Fibroblast of skin of left quadriceps (primary cell): ENCODE data around the gene GJC2.

Experiments
- DNase-seq, 2 experiments: peaks; one replicate each; pipeline ENCODE4 v3.0.0-alpha.2; 2013; ENCODE audit warnings: low read depth in 2 of 2

Gene GJC2

DNA sequence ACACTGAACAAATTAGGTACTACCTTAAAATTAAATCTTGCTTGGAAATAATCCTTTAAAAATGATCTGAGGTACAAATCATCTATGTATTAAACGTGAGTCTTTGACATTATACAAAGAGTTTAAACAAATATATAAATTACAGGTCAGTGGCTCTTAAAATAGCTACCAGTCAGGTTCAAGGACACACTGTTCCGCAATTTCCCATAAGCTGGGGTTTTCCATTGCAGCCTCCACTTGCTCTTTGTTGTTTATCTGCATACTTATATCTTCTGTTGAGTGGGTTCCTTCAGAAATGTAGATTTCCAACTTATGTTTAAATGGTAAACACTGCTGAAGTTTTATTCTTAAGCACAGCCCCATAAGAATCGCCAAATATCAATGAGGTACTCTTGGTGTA, 34.9 kb upstream of the GJC2 start:
- DNase-seq: no peak

DNA sequence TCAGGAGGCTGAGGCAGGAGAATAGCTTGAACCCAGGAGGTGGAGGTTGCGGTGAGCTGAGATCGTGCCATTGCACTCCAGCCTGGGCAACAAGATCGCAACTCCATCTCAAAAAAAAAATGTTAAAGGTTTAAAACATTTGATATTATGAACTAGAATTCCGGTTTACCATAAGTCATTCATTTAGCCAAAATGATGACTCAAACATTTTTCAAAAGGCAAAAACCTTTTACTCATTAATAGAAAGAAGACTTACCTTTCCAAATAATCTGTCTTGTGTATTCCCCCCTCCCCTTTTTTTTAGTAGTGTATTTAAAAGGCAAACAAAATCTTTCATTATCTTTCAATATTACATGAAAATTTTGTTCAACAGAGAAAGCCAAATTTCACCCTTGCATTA, 32.4 kb upstream of the GJC2 start:
- no peak for DNase-seq

DNA sequence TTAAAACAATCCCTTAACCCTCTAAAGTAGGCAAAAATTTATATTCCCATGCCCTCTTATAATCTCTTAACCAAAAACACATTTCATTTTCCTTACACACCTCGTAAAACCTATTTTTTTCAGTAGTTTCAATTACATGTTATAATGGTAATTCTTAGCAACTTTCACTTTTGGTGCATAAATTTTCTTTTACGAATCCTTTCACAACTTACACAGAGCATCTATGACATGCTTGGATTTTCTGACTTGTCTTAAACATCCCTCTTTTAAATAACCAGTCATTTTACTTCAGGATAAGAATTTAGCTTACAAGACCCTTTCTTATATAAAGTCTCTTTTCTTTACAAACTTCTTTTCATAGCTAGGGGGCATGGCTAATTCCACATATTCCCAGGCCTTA, 31.7 kb upstream of the GJC2 start:
- DNase-seq: no peak

DNA sequence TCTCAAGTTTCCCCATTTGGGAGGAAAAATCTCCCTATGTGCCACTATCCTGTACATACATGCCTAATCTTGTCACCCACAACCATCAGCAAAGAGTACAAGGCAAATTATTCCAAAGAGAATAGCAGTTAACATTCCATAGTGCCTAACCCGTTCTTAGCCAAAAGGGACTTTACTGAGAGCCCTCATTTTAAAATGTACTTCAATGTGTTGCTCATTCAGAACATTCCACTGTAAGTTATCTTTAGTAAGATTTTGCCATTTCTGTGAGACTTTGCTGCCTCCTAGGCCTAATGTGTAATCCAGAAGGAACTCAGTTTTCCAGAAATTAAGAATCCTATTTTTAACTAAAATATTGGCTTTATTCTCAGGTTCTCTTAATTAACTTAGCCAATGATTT, 29.4 kb upstream of the GJC2 start:
- DNase-seq: no peak

DNA sequence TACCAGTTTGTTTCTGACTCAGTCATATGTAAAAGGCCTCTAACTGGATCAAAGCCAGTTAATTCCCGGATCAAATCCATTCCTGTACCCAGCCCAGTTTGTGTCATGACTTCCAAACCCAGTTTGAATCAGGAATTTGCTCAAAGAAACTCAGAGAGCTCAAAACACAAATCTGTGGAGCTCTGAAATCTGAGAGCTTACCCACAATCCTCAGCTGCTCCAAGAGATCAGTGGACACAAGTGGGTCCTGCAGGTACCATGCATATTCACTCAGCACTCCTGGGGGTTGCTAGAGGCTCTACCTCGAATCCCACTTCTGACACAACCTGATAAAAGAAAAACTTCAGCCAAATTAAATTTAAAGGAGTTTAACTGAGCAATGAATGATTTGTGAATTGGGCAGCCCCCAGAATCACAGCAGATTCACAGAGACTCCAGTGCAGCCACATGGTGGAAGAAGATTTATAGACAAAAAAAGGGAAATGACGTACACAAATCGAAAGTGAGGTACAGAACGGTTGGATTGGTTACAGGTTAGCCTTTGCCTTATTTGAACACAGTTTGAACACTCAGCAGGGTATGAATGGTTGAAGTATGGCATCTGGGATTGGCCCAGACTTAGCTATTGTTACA, 28.8 kb upstream of the GJC2 start:
- DNase-seq: no peak

DNA sequence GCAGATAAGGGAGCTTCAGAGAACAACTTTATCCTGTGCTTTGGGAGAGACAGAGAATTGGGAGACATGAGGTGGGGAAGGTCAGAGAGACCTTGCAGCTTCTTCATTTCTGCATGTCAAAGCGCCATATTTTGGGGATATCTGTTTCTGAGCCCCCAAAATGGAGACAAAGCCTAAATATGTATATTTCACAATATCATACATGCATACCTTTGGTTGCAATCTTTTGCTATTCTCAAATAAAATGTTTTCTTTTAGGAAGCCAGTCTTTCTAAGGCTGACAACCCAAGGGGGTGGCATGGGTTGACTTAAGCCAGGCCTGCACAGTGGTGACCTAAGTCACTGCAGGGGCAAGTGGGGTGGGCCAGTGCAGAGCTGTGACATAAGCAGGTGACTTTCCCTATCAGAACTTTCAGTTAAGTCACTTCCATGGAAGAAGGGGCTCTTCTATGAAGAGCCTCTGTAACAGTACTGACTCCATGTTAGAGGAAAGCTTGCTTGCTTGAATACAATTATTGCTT, 26.7 kb upstream of the GJC2 start:
- DNase-seq: no peak

DNA sequence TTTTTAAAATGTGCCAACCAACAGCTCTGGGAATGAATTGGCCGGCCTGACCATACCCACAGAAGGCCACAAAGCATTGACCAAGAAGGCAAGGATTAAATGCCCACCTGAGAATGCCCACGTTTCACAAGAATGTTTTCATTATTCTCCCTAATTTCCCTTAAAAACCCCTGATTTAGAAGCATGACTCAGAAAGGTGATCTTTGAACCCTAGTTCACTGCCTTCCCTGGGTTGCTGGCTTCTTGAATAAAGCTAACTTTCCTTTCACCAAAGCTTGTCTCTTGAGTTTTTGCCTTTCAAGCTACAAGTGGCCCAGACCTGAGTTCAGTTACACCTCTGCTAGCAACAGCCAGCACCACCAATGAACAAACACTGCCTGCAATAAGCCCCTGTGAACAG, 26.2 kb upstream of the GJC2 start:
- no peak for DNase-seq

DNA sequence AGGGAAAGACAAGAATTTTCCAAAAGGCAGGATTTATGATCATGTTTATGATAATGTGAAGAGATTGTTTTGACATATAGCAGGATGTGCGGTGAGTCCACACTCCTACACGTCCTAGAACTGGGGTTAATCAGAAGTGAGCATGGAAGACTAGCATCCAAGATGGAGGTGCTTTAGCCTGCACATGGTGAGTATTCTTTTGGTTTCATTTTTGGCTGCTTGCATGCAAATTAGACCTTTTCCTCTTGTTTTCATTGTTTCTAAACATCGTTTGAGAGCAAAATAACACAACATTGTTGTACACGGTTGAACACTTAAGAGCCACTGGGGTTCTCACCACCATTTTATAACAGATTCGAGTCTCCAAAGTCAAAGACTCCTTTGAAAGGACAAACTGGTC, 24.5 kb upstream of the GJC2 start:
- DNase-seq: no peak

DNA sequence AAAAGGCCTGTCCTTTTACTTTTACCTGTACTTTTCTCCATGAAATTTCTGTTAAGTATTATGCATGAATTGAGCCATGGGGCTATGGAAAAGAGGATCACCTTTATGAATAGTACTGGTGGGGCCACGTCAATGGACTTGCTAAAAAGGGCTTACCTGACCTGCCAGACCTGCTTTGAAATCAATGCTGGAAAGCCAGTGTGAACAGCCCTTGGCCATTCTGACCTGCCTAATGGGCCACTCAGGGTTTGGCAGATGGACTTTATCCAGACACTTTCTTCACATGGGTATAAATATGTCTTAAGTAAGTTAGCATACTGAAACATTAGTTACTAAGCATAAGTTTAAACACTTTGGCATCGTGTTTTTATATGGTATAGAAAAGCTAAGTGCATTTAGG, 18.0 kb upstream of the GJC2 start:
- DNase-seq: no peak

DNA sequence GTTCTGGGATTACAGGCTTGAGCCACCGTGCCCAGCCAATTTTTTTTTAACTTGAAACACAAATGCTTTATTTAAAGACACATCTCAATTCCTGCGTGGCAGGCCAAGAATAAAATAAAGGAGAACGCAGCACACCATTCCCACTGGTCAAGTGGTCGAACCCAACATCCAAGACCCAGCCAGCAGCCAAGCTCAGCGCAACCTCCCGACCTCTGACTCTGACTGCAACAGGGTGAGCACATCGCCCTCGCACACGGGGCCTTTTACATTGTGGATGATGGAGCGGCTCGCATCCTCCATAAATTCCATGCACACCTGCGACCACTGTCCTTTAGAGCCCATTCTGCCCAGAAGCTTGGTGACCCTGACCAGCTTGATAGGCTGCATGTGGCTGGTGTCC, 15.1 kb upstream of the GJC2 start:
- no peak for DNase-seq

DNA sequence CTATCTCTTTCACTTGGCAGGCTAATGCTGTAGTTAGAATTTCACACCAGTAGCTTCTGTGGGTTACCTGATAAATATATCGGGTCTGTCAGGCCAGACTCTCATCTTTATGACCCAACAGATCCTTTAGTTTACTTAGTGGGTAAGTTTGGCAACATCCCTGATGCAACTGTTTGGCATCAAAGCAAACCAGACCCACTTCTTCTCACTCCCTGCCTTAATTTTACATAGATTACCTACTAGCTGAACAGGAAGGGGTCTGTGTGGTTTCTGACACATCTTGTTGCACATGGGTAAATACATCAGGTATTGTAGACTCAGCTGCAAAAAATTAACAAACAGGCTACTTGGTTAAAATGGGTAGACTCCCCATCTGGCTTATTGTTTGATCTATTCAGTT, 12.8 kb upstream of the GJC2 start:
- DNase-seq: no peak

DNA sequence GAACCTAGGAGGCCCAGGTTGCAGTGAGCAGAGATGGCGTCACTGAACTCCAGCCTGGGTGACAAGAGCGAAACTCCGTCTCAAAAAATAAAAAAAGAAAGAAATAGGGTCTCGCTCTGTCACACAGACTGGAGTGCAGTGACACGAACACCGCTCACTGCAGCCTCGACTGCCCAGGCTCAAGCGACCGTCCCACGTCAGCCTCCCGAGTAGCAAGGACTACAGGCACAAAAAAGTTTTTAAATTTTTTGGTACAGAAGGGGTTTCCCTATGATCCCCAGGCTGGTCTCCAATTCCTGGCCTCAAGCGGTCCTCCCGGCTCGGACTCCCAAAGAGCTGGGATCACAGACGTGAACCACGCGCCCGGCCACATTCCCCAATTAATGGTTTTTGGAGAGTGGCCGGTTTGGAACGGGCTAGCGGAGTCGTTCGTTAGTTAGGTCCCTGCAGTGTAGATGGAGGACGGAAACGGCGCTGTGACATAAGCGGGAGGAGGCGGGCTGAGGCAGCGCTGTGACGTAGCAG, 10.3 kb upstream of the GJC2 start:
- no peak for DNase-seq

DNA sequence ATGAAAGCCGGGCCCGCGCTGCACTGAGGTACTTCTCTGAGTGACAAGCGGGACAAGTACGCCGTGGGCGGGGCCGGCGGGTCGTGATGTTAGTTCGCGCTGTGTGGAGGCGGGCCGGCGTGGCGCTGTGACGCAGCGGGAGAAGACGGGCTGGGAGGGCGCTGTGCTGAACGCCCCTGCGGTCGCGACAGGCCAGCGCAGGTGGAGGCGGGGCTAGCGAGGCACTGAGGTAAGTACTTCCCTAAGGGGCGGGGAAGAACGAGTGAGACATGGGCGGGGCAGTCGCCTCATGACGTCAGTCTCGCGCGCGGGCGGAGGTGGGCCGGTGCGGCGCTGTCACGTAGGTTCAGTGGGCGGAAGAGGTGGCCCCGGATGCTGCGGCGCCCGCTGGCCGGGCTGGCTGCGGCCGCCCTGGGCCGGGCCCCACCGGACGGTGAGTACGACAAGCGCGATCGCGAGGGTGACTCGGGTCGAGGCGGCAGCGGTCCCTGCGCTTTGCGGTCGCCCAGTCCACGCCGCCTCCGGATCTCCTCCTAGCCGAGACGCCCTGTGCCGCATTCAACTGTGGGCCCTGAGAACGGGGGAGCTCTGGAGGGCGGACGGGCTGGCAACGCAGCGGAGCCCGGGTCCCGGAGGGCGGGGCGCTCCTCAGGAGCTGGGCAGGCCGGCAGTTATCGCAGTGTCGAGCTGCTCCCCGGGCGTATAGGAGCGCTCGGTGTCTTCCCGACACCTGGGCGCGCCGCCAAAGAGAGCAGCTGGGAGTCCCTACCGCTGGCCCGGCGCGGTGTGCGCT, 9.6 kb upstream of the GJC2 start, which contains the start of gene GUK1:
Gene GUK1 (plus strand): TSS at position 349 of the 793 bp plus-strand sequence. CDS start 24 bp downstream, at position 373.
- DNase-seq: peak; percentile 98

DNA sequence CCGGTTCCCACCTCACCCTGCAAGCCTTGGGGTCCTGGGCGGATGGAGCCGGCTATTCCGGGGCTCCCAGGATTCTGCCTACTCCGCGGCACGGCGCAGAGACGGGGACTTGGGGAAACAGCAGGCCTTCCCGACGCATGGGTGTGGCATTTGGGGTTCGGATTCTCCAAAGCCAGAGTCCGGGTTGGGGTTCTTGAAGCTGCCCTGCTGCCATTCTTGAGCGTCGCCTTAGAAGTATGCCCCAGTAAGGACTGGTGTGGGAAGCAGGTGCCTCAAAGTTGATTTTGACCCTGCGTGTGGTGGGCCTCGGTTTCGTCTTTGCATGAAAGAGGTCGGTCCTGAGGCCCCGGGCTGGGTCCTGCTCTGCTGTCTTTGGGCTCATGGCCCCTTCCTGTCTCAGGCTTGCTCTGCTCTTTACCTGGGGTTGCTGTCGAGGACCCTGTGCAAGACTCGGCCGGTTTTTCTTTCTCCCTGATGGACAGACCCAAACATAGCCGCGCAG, 9.0 kb upstream of the GJC2 start:
- no peak for DNase-seq

DNA sequence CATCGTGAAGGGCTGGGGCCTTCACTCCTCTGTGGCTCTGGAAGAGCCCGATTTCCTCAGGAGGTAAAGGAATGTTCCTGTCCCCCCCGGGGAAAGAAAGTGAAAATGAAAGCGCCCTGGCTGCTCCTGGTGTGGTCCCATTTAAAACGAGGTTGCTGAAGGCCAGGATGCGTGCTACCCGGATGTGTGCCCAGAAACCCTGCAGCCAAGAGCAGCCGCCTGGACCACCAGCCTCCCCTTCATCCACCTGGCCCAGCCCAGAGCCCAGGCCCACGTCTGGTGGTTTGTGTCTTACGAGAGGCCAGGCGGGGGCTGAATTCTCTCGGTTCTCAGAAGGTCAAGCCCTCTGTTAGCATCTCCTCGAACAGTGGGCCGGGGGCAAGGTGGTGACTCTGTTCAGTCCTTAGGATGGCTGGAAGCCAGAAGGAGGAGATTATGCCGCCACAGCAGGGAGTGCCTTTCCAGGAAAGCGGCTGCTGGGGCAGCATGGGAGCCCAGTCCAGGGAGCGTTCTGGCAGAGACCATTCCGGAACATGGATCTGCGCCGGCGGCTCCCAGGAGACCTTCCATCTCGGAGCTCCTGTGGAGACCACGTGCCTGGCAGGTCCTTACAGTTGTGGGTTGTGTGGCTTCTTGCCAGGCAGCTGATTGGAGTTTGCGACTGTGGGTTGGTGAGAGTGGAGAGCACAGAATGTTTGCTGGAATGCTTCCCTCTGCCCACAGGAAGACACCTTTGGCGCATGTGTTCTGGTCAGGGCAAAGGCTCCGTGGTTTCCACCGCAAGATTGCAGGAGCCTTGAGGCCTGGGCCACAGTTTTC, 8.3 kb upstream of the GJC2 start:
- no peak for DNase-seq

DNA sequence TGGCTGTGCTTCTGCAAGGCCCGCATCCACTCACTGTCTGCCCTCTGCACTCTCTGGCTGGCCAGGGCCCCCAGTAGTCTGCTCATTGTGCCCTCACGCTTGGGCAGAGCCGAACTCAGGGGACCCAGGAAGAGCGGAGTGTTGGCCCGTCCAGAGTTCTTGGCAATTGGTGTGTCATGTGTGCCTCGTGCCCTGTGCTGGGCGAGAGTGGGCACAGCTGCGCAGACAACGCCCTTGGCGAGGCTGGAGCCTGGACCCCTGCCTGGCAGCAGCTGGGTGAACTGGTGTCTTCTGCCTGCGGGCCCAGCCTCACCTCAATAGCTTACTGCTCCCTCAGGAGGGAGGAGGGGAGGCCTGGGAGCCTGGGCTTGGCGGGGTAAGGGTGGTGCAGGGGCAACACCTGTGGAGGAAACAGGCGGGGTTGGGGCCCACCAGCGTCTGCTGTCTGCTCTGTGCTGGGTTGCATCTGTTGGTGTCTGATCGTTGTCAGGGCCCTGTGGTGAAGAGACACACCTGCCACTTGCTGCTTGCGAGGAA, 7.5 kb upstream of the GJC2 start:
- DNase-seq: no peak

DNA sequence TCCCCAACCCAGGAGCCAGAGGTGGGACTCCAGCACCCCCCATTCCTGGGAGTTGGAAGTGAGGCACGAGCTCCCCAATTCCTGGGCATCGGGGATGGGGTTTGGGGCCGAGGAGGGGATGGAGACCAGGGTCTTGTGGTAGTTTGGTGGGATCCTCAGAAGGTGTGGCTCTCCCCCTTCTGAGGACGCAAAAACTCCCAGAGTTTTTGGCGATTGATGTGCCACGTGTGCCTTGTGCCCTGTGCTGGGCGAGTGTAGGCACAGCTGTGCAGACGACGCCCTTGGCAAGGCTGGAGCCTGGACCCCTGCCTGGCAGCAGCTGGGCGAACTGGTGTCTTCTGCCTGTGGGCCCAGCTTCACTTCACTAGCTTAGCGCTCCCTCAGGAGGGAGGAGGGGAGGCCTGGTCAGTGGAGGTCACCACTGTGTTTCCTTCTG, 7.0 kb upstream of the GJC2 start:
- DNase-seq: no peak

DNA sequence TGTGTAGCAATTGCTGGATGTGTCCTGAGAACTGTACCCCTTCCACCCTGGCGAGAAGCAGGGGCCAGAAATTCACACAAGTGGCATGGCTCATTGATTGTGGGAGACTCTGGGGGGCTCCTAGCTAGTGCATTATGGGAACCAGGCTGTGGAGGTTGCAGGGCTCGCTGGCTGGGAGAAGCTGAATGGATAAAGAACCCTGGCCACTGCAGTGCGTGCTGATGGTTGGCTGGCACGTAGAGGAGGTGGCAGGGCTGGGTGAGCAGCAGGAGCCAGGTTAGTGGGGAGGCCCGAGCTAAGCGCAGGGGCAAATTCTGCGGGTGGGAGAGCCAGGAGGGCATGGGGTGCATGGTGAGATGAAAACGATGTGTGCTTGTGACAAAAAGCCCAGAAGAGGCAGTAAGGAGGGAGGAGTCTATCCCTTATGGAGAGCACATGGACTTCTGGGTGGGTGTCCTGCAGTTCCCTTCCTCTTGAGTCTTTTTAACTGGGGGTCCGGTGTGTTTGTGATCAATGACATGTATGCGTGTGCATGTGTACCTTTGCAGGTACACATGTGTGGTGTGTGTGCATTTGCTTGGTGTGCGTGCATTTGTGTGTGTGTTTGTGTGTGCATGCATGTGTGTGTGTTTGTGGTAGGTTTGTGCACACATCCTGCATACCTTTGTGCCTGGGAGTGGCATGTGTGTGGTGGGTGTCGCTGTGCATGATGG, 6.1 kb upstream of the GJC2 start:
- DNase-seq: no peak

DNA sequence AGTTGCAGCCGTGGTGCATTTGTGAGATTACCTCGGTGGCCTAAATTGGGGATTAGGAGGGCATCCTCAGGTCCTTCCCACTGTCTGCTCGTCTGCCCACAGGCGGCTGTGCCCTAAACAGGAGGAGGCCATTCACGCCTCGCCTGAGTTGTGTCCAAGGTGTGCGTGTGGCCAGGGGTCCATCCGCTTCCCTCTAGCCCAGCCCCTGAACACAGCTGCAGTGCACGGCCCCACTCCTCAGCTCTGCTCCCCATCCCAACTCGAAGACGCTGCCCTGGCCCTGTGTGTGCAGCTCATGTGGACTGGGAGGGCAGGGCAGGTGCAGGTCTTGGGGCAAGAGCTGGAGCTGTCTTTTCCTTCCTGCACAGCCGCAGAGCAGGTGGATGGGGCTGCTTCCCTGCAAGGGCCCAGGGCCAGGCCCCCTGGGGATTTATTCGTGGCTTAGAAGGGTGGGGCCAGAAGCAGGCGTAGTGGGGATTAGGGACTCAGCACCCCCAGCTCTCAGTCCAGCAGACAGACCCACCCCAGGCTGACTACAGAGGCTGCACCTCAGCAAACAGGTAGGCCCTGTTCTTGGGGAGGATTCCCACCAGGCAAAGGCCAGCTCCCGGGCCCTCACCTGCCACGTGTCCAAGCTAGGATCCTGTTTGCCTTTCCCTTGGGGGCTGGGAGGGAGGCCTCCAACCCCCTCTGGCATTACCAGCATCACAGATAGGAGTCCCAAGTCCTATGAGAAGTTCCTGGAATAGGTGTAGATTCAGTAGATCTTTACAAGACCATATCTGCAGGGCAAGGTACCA, 5.3 kb upstream of the GJC2 start:
- no peak for DNase-seq

DNA sequence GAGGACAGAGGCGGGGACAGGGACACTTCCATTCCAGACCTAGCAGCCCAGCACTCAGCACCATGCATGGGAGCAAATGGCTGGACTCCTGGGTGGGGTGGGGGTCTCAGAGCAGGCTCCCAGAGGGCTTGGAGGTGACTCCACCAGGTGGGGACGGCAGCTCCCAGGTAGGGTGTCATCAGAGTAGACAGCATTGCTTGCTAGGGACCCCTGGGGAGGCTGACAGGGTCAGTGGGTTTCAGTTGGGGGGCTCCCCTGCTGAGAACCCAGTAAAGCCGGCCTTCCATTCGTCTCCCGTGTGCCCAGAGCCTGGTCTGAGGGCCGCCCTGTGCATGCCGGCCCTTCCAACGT, 4.8 kb upstream of the GJC2 start:
- DNase-seq: no peak
